ENCODE data around the gene MT1F. TPM values are rescaled to one million over a fixed set of nuclear protein-coding genes. Genes with fewer than 3 reads are reported as not detected.
A peak's percentile ranks its signal among the peaks of the same experiment; 100 is the strongest.

MT1F gene
- total RNA-seq, 1 donor from 2014 or later = not detected

DNA sequence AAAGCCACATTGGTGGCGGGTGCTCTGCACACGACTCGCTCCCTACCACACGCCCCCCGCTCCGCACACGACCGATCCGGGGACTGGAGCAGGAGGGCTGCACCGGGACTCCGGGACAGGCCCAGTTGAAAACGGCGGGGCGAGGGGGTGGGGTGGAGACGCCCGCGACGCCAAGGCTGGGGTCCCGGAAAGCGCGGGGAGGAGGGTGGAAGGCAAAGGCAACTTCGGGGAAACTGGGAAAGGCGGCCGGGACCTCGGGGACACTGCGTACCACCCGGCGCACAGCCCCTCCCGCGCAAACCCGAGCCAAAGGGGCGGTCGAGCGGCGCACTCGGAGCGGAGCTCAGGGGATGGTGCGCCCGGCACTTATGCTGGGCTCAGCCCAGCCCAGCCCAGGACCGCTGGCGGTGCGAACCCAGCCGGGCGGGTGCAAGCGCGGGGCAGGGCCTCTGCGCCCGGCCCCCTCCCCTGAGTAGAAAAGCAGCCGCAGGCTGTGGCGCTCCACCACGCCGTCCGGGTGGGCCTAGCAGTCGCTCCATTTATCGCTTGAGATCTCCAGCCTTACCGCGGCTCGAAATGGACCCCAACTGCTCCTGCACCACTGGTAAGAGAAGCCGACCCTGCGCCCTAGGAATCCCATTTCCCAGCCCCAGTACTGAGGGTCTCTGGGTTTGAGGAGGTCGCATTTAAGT lies 25.5 kb upstream of the MT1F start, which contains the start of gene MT1M:
Gene MT1M (plus strand): TSS at position 504 of the 692 bp plus-strand sequence. CDS start 73 bp downstream, at position 577.
- Histone ChIP-seq H3K4me3 (peak within 1 kb of the TSS; percentile 47), H3K4me2 (peak within 1 kb of the TSS; percentile 83), H2AFZ (replicated peaks) (peak within 1 kb of the TSS; percentile 77), H3F3A (ENCODE audit: low read depth) (no peaks in the 10 kb centered on the region), H3K9ac (no peak within 1 kb of the TSS), H3K4me1 (peaks cover 16% of the 10 kb centered on the region), H3K36me3 (no peaks in the 10 kb centered on the region), H4K20me1 (ENCODE audit: low read depth) (peaks cover 66% of the 10 kb centered on the region), H3K9me3 (ENCODE audit: low read depth) (no peaks in the 10 kb centered on the region), H3K27me3 (peaks cover 100% of the 10 kb centered on the region), H3K27ac (no peak within 1 kb of the TSS), H3K79me2 (ENCODE audit: low read depth) (no peaks in the 10 kb centered on the region)
- Mint-ChIP-seq H3K4me3 (peak within 1 kb of the TSS; percentile 78), H3K27ac (no peak within 1 kb of the TSS), H3K9me3 (peaks cover 3% of the 10 kb centered on the region), H3K27me3 (ENCODE audit: insufficient read depth, low read depth) (peaks cover 85% of the 10 kb centered on the region), H3K36me3 (no peaks in the 10 kb centered on the region), H3K4me1 (peaks cover 14% of the 10 kb centered on the region)
- peak; percentile 66 for DNase-seq (ENCODE audit: low spot score)
- TF ChIP-seq, protein P1, sequence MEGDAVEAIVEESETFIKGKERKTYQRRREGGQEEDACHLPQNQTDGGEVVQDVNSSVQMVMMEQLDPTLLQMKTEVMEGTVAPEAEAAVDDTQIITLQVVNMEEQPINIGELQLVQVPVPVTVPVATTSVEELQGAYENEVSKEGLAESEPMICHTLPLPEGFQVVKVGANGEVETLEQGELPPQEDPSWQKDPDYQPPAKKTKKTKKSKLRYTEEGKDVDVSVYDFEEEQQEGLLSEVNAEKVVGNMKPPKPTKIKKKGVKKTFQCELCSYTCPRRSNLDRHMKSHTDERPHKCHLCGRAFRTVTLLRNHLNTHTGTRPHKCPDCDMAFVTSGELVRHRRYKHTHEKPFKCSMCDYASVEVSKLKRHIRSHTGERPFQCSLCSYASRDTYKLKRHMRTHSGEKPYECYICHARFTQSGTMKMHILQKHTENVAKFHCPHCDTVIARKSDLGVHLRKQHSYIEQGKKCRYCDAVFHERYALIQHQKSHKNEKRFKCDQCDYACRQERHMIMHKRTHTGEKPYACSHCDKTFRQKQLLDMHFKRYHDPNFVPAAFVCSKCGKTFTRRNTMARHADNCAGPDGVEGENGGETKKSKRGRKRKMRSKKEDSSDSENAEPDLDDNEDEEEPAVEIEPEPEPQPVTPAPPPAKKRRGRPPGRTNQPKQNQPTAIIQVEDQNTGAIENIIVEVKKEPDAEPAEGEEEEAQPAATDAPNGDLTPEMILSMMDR (IDR thresholded peaks at IDR 0.05) = no peak
- TF ChIP-seq EZH2 (IDR thresholded peaks at IDR 0.05) (peak; percentile 98), EZH2phosphoT487 (IDR thresholded peaks at IDR 0.05) (peak; percentile 91)

DNA sequence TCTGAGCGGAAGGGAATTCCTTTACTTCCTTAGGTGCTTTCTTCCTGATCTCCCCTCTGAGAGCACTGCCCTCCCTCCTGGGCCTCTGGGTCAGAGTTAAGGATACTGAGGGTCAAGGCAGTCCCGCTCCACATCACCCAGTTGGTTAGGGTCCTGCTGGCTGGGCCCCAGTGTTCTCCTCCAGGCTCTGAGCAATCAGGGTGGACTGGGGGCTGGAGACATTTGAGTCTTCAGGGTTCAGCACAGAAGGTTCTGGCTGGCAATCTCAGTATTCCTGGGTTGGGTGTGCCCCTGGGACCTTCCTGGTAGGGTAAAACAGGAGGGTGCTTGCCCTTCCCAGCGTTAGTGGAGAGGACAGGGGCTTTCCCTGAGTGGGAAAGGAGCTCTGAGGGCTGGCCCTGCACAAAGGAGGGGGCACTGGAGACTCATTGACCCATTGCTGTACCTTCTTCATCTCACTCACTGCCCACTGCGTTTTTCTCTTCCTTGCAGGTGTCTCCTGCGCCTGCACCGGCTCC lies 24.9 kb upstream of the MT1F start:
- H3K36me3 Mint-ChIP-seq = no peaks in the 10 kb centered on the region
- no peaks in the 10 kb centered on the region for H3K9me3 ChIP-seq (ENCODE audit: low read depth)
- DNase-seq (ENCODE audit: low spot score) = no peak
- H3K9me3 Mint-ChIP-seq = peaks cover 3% of the 10 kb centered on the region
- peaks cover 71% of the 10 kb centered on the region for H4K20me1 ChIP-seq (ENCODE audit: low read depth)
- peak overlapping the region; percentile 83 for H3K4me2 ChIP-seq
- no peaks in the 10 kb centered on the region for H3F3A ChIP-seq (ENCODE audit: low read depth)
- no peak overlapping the region for H3K27ac Mint-ChIP-seq
- H3K27me3 ChIP-seq = peaks cover 100% of the 10 kb centered on the region
- no peak overlapping the region for H3K9ac ChIP-seq
- peak overlapping the region; percentile 47 for H3K4me3 ChIP-seq
- H3K4me1 Mint-ChIP-seq = peaks cover 17% of the 10 kb centered on the region
- no peak for TF ChIP-seq EZH2 (IDR thresholded peaks at IDR 0.05)
- no peak for TF ChIP-seq EZH2phosphoT487 (IDR thresholded peaks at IDR 0.05)
- peaks cover 88% of the 10 kb centered on the region for H3K27me3 Mint-ChIP-seq (ENCODE audit: insufficient read depth, low read depth)
- H3K79me2 ChIP-seq (ENCODE audit: low read depth) = no peaks in the 10 kb centered on the region
- H3K4me1 ChIP-seq = peaks cover 16% of the 10 kb centered on the region
- H3K27ac ChIP-seq = no peak overlapping the region
- peak overlapping the region; percentile 72 for H3K4me3 Mint-ChIP-seq
- no peaks in the 10 kb centered on the region for H3K36me3 ChIP-seq
- H2AFZ ChIP-seq (replicated peaks) = no peak overlapping the region

DNA sequence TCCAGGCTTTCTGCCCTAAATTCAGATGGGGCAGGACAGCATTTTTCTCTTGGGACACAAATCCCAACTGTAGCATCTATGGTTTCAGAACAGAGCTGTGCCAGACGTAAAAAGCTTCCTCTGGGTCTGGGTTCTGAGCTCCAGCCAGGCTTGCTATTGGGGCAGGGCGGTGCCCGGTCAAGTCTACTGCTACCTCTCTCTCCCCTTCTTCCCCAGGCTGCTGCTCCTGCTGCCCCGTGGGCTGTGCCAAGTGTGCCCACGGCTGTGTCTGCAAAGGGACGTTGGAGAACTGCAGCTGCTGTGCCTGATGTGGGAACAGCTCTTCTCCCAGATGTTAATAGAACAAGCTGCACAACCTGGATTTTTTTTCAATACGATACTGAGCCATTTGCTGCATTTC lies 24.2 kb upstream of the MT1F start:
- Mint-ChIP-seq H3K9me3 (peaks cover 3% of the 10 kb centered on the region), H3K36me3 (no peaks in the 10 kb centered on the region), H3K4me1 (peaks cover 17% of the 10 kb centered on the region), H3K4me3 (no peak overlapping the region), H3K27ac (no peak overlapping the region), H3K27me3 (ENCODE audit: insufficient read depth, low read depth) (peaks cover 92% of the 10 kb centered on the region)
- Histone ChIP-seq H3K27me3 (peaks cover 100% of the 10 kb centered on the region), H3K9ac (no peak overlapping the region), H4K20me1 (ENCODE audit: low read depth) (peaks cover 73% of the 10 kb centered on the region), H3K9me3 (ENCODE audit: low read depth) (no peaks in the 10 kb centered on the region), H3K4me3 (no peak overlapping the region), H3F3A (ENCODE audit: low read depth) (no peaks in the 10 kb centered on the region), H3K27ac (no peak overlapping the region), H3K79me2 (ENCODE audit: low read depth) (no peaks in the 10 kb centered on the region), H2AFZ (replicated peaks) (no peak overlapping the region), H3K4me2 (no peak overlapping the region), H3K4me1 (peaks cover 16% of the 10 kb centered on the region), H3K36me3 (no peaks in the 10 kb centered on the region)
- no peak for DNase-seq (ENCODE audit: low spot score)
- TF ChIP-seq, protein P1 (IDR thresholded peaks at IDR 0.05) = no peak
- TF ChIP-seq EZH2 (IDR thresholded peaks at IDR 0.05) = no peak
- TF ChIP-seq EZH2phosphoT487 (IDR thresholded peaks at IDR 0.05) = no peak

Data from neural progenitor cell (in vitro differentiated cells).